ENCODE data around the gene PFKP.

DNA sequence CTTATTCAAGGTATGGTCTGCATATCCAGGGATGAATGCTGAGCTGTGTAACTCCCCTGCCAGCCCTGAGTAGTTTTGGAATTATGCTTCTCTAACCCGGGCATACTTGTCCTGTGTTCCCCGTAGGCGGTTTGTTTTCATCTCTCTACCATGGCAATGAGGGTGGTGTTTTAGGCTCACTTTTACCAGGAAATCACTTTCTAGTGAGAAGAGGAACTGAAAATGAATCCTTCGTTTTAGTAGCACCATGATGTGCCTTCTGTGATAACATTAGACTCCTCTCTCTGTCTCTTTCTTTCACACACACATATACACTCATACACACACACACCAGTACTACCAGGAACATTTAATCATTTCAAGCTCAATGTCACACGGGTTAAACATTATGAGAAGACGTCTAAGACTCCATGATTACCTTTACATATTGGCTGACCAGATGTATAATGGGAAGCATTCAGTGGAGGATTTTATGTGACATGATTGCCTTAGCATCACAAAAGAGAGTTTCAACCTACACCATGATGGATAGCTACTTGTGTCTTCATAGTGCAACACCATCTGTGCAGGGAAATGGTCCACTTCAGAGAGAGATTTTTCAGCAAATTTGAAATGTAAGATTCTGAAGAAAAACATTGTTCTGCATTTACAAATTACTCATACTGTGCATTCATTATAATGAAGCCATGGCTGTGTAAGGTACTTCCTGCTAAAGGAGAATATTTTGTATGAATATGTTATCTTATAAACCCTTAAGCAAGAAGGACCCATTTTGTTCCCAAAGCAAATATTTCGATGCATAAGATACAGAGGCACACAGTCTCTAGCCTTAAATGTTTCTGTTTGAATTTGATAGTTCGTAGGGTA, 31.0 kb upstream of the PFKP start:
- TF ChIP-seq, protein P1, sequence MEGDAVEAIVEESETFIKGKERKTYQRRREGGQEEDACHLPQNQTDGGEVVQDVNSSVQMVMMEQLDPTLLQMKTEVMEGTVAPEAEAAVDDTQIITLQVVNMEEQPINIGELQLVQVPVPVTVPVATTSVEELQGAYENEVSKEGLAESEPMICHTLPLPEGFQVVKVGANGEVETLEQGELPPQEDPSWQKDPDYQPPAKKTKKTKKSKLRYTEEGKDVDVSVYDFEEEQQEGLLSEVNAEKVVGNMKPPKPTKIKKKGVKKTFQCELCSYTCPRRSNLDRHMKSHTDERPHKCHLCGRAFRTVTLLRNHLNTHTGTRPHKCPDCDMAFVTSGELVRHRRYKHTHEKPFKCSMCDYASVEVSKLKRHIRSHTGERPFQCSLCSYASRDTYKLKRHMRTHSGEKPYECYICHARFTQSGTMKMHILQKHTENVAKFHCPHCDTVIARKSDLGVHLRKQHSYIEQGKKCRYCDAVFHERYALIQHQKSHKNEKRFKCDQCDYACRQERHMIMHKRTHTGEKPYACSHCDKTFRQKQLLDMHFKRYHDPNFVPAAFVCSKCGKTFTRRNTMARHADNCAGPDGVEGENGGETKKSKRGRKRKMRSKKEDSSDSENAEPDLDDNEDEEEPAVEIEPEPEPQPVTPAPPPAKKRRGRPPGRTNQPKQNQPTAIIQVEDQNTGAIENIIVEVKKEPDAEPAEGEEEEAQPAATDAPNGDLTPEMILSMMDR (IDR thresholded peaks at IDR 0.05; ENCODE audit: low read depth, low read length, poor library complexity, severe bottlenecking): no peak
- TF ChIP-seq EZH2phosphoT487 (IDR thresholded peaks at IDR 0.05; ENCODE audit: borderline replicate concordance, low read length): no peak

All from DOHH2 (cell line).